Adrenal gland (tissue), 12 donors: ENCODE measurements around the gene XIAP. TPM values are rescaled to one million over a fixed set of nuclear protein-coding genes. Genes with fewer than 3 reads are reported as not detected.
A peak's percentile ranks its signal among the peaks of the same experiment; 100 is the strongest.
"Not testable (repeated sequence)": the region's sequence is repeated elsewhere in the genome, so short reads cannot be mapped to it uniquely, and the experiment has no call there.

Experiments used
- DNase-seq, 7 donors: peaks; one replicate each; pipeline ENCODE4 v3.0.0-alpha.2; 2019 to 2020
- H3K27ac ChIP-seq, 5 donors: fragments of 200-600 bp; sonication (generic) in 4 of 5; 1 replicate in 3 of 5; 2 replicates in 2 of 5; pipeline versions ENCODE4 v1.5.1 to v1.8.0; 2016 to 2020; ENCODE audit warnings: mild to moderate bottlenecking in 1 of 5
- H3K27me3 ChIP-seq: fragments of 200-600 bp; 2 replicates; pipeline ENCODE4 v1.8.0; 2021
- H3K36me3 ChIP-seq, 2 donors: fragments of 200-600 bp; replicated peaks in 1 of 2; 1 replicate in 1 of 2; 2 replicates in 1 of 2; pipeline versions ENCODE4 v1.5.1 to v1.8.0; 2018 to 2022
- H3K4me1 ChIP-seq, 2 donors: fragments of 200-600 bp; replicated peaks in 1 of 2; 1 replicate in 1 of 2; 2 replicates in 1 of 2; pipeline versions ENCODE4 v1.5.1 to v1.8.0; 2018 to 2021
- H3K4me3 ChIP-seq, 4 donors: fragments of 200-600 bp; sonication (generic) in 3 of 4; one replicate each; pipeline ENCODE4 v1.5.1; 2016 to 2018
- H3K9me3 ChIP-seq, 3 donors: fragments of 200-600 bp; sonication (generic) in 1 of 3; replicated peaks in 1 of 3; 1 replicate in 2 of 3; 2 replicates in 1 of 3; pipeline versions ENCODE4 v1.5.1 to v1.8.0; 2016 to 2021
- CTCF ChIP-seq, 6 experiments: fragments of 450-650 bp in 4 of 6; fragments of 200-600 bp in 2 of 6; sonication (generic) in 1 of 6; IDR thresholded peaks; 1 replicate in 5 of 6; 2 replicates in 1 of 6; pipeline versions ENCODE4 v1.5.1 to v1.8.0; 2016 to 2021; ENCODE audit warnings: antibody characterized with exemption in 6 of 6, mild to moderate bottlenecking in 2 of 6, moderate library complexity in 1 of 6
- POLR2A ChIP-seq, 2 donors: fragments of 450-650 bp; IDR thresholded peaks; one replicate each; pipeline ENCODE4 v1.6.1; 2017; ENCODE audit warnings: antibody characterized with exemption in 2 of 2, mild to moderate bottlenecking in 2 of 2, moderate library complexity in 1 of 2
- WGBS, 4 donors: extraction: QIAGEN DNeasy Blood & Tissue Kit in 2 of 4; methylation state at CpG; one replicate each; pipeline versions ENCODE4 v1.1.5 to v1.1.7; 2013 to 2017; 5-methylcytosine and 5-hydroxymethylcytosine counted together
- intact Hi-C, 2 donors: fragments of 100-400 bp; cut with DNase I; formaldehyde crosslinking; loops; one replicate each; pipeline versions ENCODE4 v1.14.1 to v1.15.0; 2022 to 2023
- polyA plus RNA-seq, 3 donors: library from polyadenylated mRNA; stranded (reverse); fragments of 200-250 nt in 2 of 3; fragments of 350-450 nt in 1 of 3; fragmentation: Illumina TruSeq in 1 of 3; extraction: RNeasy Lipid Tissue Mini Kit (QIAGEN cat#74804) in 1 of 3; gene quantifications; one replicate each; pipeline ENCODE4 v1.2.3, GENCODE V29; 2013 to 2014
- total RNA-seq, 9 donors: library from RNA; depleted of rRNA in 4 of 9; stranded (reverse); fragments of >200 nt in 4 of 9; fragments of 120-200 nt in 1 of 9; fragmentation: NEBNext Ultra II Directional in 1 of 9; extraction: Animal tissue kit (Norgen Biotek cat#: 25700) in 1 of 9; gene quantifications; one replicate each; pipeline versions ENCODE4 v1.1.0 to v1.2.4, GENCODE V29; 2013 to 2023
- donor health status: healthy with polysubstance abuse.
- donor health status: Bipolar disorder and iron deficiency.
- donor health status: DM: yes; HTN: yes; CAD: no.
- donor health status: DM: no; HTN: no; CAD: no.
- donor health status: DM: no; HTN: no; CAD: no.
- donor health status: DM: yes; HTN: yes; CAD: no.

Gene XIAP
- total and polyA plus RNA-seq, 12 donors, result 6.4 to 63.7 (median 37.3) TPM

GRCh38 chrX:123849096-123849495 is 10.8 kb upstream of the XIAP start:
- 88 to 96% (median 90%) methylated on average over 6 to 12 of the region's 12 CpGs for WGBS, 4 donors
- H3K36me3 ChIP-seq, result no peaks in the 10 kb centered on the region
- intact Hi-C loops, result no loop called here
- no peak overlapping the region for H3K4me3 ChIP-seq
- DNase-seq, result no peak
- H3K4me1 ChIP-seq, result no peaks in the 10 kb centered on the region
- H3K9me3 ChIP-seq, result no peaks in the 10 kb centered on the region
- TF ChIP-seq POLR2A (IDR thresholded peaks at IDR 0.05), result no peak
- H3K27me3 ChIP-seq, result no peaks in the 10 kb centered on the region
- no peak overlapping the region for H3K27ac ChIP-seq

- H3K27ac ChIP-seq, intact Hi-C loops, H3K27me3 ChIP-seq, H3K9me3 ChIP-seq, H3K4me1 ChIP-seq, DNase-seq, H3K4me3 ChIP-seq, H3K36me3 ChIP-seq: not testable (repeated sequence)
- 64 to 86% (median 82%) methylated on average over 9 of the region's 9 CpGs for WGBS, 4 donors
Measured at GRCh38 chrX:123849906-123850305, 9.9 kb upstream of the XIAP start.

- intact Hi-C loops, result no loop called here
- no peak for TF ChIP-seq CTCF (IDR thresholded peaks at IDR 0.05)
- no peak for TF ChIP-seq POLR2A (IDR thresholded peaks at IDR 0.05)
- H3K9me3 ChIP-seq, result no peaks in the 10 kb centered on the region
- no peaks in the 10 kb centered on the region for H3K27me3 ChIP-seq
- H3K27ac ChIP-seq, result no peak overlapping the region
- 55 to 71% (median 66%) methylated on average over 1 of the region's 1 CpG for WGBS, 4 donors
- no peaks in the 10 kb centered on the region for H3K4me1 ChIP-seq
- H3K36me3 ChIP-seq, result no peaks in the 10 kb centered on the region
- DNase-seq, result no peak
- no peak overlapping the region for H3K4me3 ChIP-seq
Measured at GRCh38 chrX:123851079-123851478, 8.8 kb upstream of the XIAP start.

- Histone ChIP-seq H3K36me3 (no peaks in the 10 kb centered on the region), H3K4me3 (no peak overlapping the region), H3K9me3 (no peaks in the 10 kb centered on the region), H3K4me1 (no peaks in the 10 kb centered on the region), H3K27me3 (no peaks in the 10 kb centered on the region), H3K27ac (no peak overlapping the region)
- peak in 2 of 7 donors; percentile 12 to 24 for DNase-seq
- 48 to 70% (median 69%) methylated on average over 1 to 2 of the region's 2 CpGs for WGBS, 4 donors
- no peak for TF ChIP-seq CTCF (IDR thresholded peaks at IDR 0.05)
- intact Hi-C loops, result no loop called here
Measured at GRCh38 chrX:123854329-123854728, 5.5 kb upstream of the XIAP start.

- no peaks in the 10 kb centered on the region for H3K4me1 ChIP-seq
- no peaks in the 10 kb centered on the region for H3K27me3 ChIP-seq
- TF ChIP-seq CTCF (IDR thresholded peaks at IDR 0.05) (no peak), POLR2A (IDR thresholded peaks at IDR 0.05) (no peak)
- intact Hi-C loops, result no loop called here
- WGBS, 4 donors, result 0 to 42% (median 10%) methylated on average over 2 to 15 of the region's 15 CpGs
- peak overlapping the region in 4 of 5 donors; percentile 94 to 96 (median 96) for H3K27ac ChIP-seq
- H3K9me3 ChIP-seq, result no peaks in the 10 kb centered on the region
- H3K4me3 ChIP-seq, result peak overlapping the region in 2 of 4 donors; percentile 62 to 66
- no peaks in the 10 kb centered on the region for H3K36me3 ChIP-seq
- peak in 5 of 7 donors; percentile 72 to 82 (median 74) for DNase-seq
Measured at GRCh38 chrX:123859409-123859845, 426 bp upstream of the XIAP start.
